DND-41 (cell line): ENCODE results near the gene TMEM92.

ENCODE experiments used
- ATAC-seq: fragments of 200-7000 bp; cut with Tn5 transposase; 3 replicates; pipeline ENCODE4 v1.9.1; 2021; ENCODE audit warnings: low read depth; ENCODE audit not compliant: insufficient read depth
- DNase-seq: peaks from one replicate; pipeline ENCODE4 v3.0.0-alpha.2; 2020
- H2AFZ ChIP-seq: 2 replicates; pipeline ENCODE4 v1.6.0; 2012; ENCODE audit warnings: low read depth, low read length
- H3K27ac ChIP-seq: 2 replicates; pipeline ENCODE4 v1.5.1; 2012; ENCODE audit warnings: low read length, inconsistent platforms
- H3K27me3 ChIP-seq: fragments of 200-600 bp; sonication (generic); 2 replicates; pipeline ENCODE4 v1.6.0; 2012; ENCODE audit warnings: low read length, mild to moderate bottlenecking, inconsistent platforms; ENCODE audit not compliant: insufficient read depth, poor library complexity
- H3K36me3 ChIP-seq: 2 replicates; pipeline ENCODE4 v1.5.1; 2012; ENCODE audit warnings: low read length, inconsistent platforms; ENCODE audit not compliant: insufficient read depth
- H3K4me1 ChIP-seq: 2 replicates; pipeline ENCODE4 v1.5.1; 2012; ENCODE audit warnings: mild to moderate bottlenecking, low read length; ENCODE audit not compliant: insufficient read depth
- H3K4me2 ChIP-seq: 2 replicates; pipeline ENCODE4 v1.6.0; 2012; ENCODE audit warnings: mild to moderate bottlenecking, moderate library complexity, low read length, inconsistent platforms; ENCODE audit not compliant: insufficient read depth
- H3K4me3 ChIP-seq, 2 experiments: fragments of 200-600 bp in 1 of 2; shearing (Covaris generic) in 1 of 2; 2 replicates each; pipeline ENCODE4 v1.5.1; 2012 to 2016; ENCODE audit warnings: inconsistent platforms in 2 of 2, low read length in 2 of 2, mild to moderate bottlenecking in 2 of 2, low read depth in 1 of 2, moderate library complexity in 1 of 2
- H3K79me2 ChIP-seq: 2 replicates; pipeline ENCODE4 v1.6.0; 2012; ENCODE audit warnings: low read length, inconsistent platforms; ENCODE audit not compliant: insufficient read depth
- H3K9ac ChIP-seq: 2 replicates; pipeline ENCODE4 v1.6.0; 2012; ENCODE audit warnings: low read depth, mild to moderate bottlenecking, inconsistent platforms, low read length, moderate library complexity
- H3K9me3 ChIP-seq: 2 replicates; pipeline ENCODE4 v1.5.1; 2012; ENCODE audit warnings: low read length, moderate library complexity, mild to moderate bottlenecking, inconsistent platforms; ENCODE audit not compliant: insufficient read depth, severe bottlenecking
- H4K20me1 ChIP-seq: 2 replicates; pipeline ENCODE4 v1.6.0; 2012; ENCODE audit warnings: low read length; ENCODE audit not compliant: insufficient read depth
- CTCF ChIP-seq: IDR thresholded peaks from 2 replicates; pipeline ENCODE4 v1.5.1; 2012; ENCODE audit warnings: borderline replicate concordance, low read length, moderate library complexity, mild to moderate bottlenecking; ENCODE audit not compliant: poor library complexity, severe bottlenecking; ENCODE audit errors: extremely low read depth
- EZH2 ChIP-seq: IDR thresholded peaks from 3 replicates; pipeline ENCODE4 v1.6.1; 2012; ENCODE audit warnings: borderline replicate concordance, low read depth, mild to moderate bottlenecking, moderate library complexity, low read length, inconsistent platforms; ENCODE audit not compliant: severe bottlenecking

TMEM92 gene

DNA sequence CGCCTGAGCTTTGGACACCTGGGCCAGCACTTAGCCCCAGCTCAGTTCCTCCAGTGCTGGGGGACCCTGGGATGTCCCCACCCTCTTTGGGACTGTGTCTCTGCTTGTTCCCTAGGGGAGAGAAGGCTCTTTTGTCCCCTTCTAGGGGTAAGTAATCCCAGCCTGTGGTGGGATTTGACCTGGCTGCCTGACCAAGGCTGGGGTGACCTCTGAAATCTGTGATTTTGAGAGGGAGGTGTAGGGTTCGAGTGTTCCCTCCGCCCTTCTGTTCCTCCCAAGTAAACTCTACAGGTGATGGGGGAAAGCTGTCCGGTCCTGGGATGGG, 593 bp downstream of the TMEM92 start:
- Histone ChIP-seq H4K20me1 (peaks cover 4% of the 10 kb centered on the region), H3K4me2 (no peak overlapping the region), H3K9ac (no peak overlapping the region), H3K9me3 (no peaks in the 10 kb centered on the region), H2AFZ (no peak overlapping the region), H3K79me2 (no peaks in the 10 kb centered on the region), H3K4me3 (no peak overlapping the region), H3K27me3 (peaks cover 37% of the 10 kb centered on the region), H3K27ac (no peak overlapping the region), H3K4me1 (peaks cover 10% of the 10 kb centered on the region), H3K36me3 (no peaks in the 10 kb centered on the region)
- DNase-seq (no peak), ATAC-seq (no peak)
- TF ChIP-seq CTCF (no peak), EZH2 (no peak)

DNA sequence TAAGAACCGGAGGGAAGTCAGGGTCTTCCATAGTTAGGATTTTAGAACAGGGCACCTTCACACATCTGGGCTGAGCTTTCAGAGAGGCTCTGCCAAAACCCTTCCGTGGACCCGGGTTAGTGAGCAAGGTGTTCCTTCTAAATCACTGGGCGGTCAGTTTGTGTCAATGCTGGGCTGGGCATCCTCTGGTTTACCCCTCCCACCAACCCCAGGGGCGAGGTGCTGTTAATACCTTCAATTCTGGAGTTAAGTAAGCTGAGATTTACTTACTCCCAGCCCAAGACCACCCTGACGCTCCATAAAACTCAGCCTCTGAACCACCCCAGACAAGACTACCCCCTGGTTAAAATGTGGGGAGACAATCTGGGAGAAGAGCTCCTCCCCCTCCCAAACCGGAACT, 1.0 kb downstream of the TMEM92 start:
- Histone ChIP-seq H3K36me3 (no peaks in the 10 kb centered on the region), H3K9ac (no peak overlapping the region), H3K4me3 (no peak overlapping the region), H3K9me3 (no peaks in the 10 kb centered on the region), H4K20me1 (peaks cover 4% of the 10 kb centered on the region), H3K79me2 (no peaks in the 10 kb centered on the region), H2AFZ (no peak overlapping the region), H3K27ac (no peak overlapping the region), H3K4me1 (peaks cover 10% of the 10 kb centered on the region), H3K27me3 (peaks cover 37% of the 10 kb centered on the region), H3K4me2 (no peak overlapping the region)
- TF ChIP-seq EZH2 (no peak), CTCF (no peak)
- no peak for DNase-seq
- no peak for ATAC-seq

DNA sequence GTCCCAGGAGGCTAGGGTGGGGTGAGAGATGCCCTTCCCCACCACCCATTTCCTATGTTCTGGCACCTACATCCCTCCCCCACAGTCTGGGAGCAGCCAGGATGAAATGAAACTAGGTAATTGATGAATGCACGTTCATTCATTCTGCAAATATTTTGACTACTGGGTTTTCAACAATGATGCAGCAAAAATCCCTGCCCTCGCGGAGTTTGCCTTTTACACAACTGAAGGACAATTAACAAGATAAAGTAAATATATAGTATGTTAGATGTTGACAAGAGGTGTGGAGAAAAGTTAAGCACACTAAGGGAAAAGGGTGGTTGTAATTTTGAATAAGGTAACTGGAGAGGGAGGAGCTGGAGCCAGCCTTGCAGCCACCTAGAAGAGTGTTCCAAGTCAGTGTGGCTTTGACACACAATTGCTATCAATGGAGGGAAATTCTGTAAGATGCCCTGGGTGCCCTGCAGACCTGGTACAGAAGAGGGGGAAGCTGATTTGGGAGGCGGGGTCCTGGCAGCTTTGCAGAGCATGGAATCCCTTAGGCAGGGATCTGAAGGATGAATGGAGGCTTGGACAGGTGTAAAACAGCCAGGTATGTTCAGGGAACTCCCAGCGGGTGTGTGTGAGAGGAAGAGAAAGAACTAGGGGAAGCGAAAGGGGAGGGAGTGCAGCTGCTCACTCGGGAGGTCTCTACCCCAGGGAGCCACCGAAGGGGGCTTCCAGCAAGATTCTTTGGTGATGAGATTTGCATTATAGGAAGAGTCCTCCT, 2.5 kb downstream of the TMEM92 start:
- H3K36me3 ChIP-seq: no peaks in the 10 kb centered on the region
- DNase-seq: no peak
- no peak overlapping the region for H3K4me2 ChIP-seq
- H2AFZ ChIP-seq: no peak overlapping the region
- no peak for TF ChIP-seq EZH2
- no peak for TF ChIP-seq CTCF
- peaks cover 4% of the 10 kb centered on the region for H4K20me1 ChIP-seq
- H3K27ac ChIP-seq: no peak overlapping the region
- ATAC-seq: no peak
- H3K9me3 ChIP-seq: no peaks in the 10 kb centered on the region
- peaks cover 10% of the 10 kb centered on the region for H3K4me1 ChIP-seq
- peaks cover 37% of the 10 kb centered on the region for H3K27me3 ChIP-seq
- H3K4me3 ChIP-seq: no peak overlapping the region
- no peak overlapping the region for H3K9ac ChIP-seq
- H3K79me2 ChIP-seq: no peaks in the 10 kb centered on the region

DNA sequence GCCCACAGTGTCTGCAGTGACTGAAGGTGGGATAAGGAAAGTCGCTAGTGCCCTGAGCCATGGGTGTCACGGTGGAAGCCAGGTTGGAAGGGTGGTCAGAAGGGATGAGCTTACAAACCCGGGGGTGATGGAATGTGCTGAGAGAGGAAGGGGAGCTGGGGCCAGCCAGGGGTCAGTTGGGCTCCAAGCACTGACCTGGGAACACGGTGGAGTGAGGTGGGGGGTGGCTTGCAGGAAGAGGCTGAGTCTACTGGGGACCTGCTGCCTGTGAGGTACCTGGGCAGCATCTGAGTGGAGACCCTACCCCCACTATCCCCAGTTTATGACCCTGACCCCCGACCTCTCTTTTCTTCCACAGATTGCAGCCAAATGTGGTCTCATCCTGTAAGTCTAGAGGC, 3.1 kb downstream of the TMEM92 start:
- Histone ChIP-seq H3K9me3 (no peaks in the 10 kb centered on the region), H3K27ac (no peak overlapping the region), H3K9ac (no peak overlapping the region), H3K4me1 (peaks cover 10% of the 10 kb centered on the region), H2AFZ (no peak overlapping the region), H3K36me3 (no peaks in the 10 kb centered on the region), H3K4me3 (no peak overlapping the region), H3K27me3 (peaks cover 33% of the 10 kb centered on the region), H3K4me2 (no peak overlapping the region), H3K79me2 (no peaks in the 10 kb centered on the region), H4K20me1 (peaks cover 4% of the 10 kb centered on the region)
- no peak for DNase-seq
- no peak for ATAC-seq
- TF ChIP-seq EZH2 (no peak), CTCF (no peak)
